Neural crest cell (in vitro differentiated cells): ENCODE measurements around the gene SPDYC. TPM values are rescaled to one million over a fixed set of nuclear protein-coding genes. Genes with fewer than 3 reads are reported as not detected.

Source experiments
- DNase-seq: peaks from one replicate; pipeline ENCODE4 v3.0.0; 2021; ENCODE audit warnings: low read depth, mixed read lengths, low spot score
- H3K27ac Mint-ChIP-seq: one replicate; pipeline ENCODE4 v1.8.0; 2021; ENCODE audit warnings: mild to moderate bottlenecking, mixed read lengths; ENCODE audit not compliant: unreplicated experiment
- H3K27me3 Mint-ChIP-seq: 2 replicates; pipeline ENCODE4 v1.8.0; 2021; ENCODE audit warnings: low read depth, mild to moderate bottlenecking, mixed read lengths
- H3K36me3 Mint-ChIP-seq: 2 replicates; pipeline ENCODE4 v1.8.0; 2021; ENCODE audit warnings: low read depth, mild to moderate bottlenecking, mixed read lengths
- H3K4me1 Mint-ChIP-seq: 2 replicates; pipeline ENCODE4 v1.8.0; 2021; ENCODE audit warnings: mixed read lengths
- H3K4me3 Mint-ChIP-seq: one replicate; pipeline ENCODE4 v1.8.0; 2021; ENCODE audit warnings: mild to moderate bottlenecking, mixed read lengths
- H3K9me3 Mint-ChIP-seq: 2 replicates; pipeline ENCODE4 v1.8.0; 2021; ENCODE audit warnings: mixed read lengths
- total RNA-seq: library from RNA; stranded (reverse); gene quantifications from 2 replicates; pipeline ENCODE4 v1.2.1, GENCODE V29; 2021
- TF ChIP-seq, protein P1 (sequence below): fragments of 200-600 bp; sonication (generic); conservative IDR thresholded peaks from 2 replicates; pipeline ENCODE4 v1.5.0; 2021; ENCODE audit warnings: antibody characterized with exemption, mild to moderate bottlenecking

SPDYC gene
- total RNA-seq, 1 donor from 2014 or later = not detected

DNA sequence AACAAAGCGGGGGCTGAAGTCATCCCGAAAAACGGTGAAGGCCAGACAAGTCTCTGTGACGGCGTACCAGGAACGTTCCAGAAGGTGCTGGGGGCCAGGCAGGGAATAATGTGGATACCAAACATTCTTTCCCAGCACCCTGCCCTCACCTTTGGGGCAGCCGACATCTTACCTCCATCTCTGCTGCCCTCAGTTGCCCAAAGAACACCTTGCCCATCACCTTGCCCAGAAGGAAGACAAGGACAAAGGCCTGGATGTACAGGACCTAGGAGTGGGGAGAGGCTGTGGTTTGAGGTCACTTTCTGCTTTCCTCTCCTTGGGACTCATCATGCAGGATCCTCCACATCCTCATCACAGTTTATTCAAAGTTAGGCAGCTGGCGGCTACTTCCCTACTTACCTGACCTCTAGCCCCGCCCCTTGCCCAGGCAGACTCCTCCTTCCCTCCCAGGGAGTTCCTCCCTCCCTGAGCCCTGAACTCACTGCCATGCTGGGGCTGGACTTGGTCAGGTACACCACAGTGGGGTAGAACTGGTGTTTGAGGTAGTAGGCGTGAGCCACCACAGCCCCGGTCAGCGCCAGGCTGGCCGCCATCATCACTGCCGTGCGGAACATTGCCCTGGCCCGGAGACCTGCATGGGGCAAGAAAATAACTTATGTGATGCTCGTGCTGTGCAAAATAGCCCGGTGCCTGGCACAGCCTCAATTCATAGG, 36.9 kb upstream of the SPDYC start:
- TF ChIP-seq, protein P1, sequence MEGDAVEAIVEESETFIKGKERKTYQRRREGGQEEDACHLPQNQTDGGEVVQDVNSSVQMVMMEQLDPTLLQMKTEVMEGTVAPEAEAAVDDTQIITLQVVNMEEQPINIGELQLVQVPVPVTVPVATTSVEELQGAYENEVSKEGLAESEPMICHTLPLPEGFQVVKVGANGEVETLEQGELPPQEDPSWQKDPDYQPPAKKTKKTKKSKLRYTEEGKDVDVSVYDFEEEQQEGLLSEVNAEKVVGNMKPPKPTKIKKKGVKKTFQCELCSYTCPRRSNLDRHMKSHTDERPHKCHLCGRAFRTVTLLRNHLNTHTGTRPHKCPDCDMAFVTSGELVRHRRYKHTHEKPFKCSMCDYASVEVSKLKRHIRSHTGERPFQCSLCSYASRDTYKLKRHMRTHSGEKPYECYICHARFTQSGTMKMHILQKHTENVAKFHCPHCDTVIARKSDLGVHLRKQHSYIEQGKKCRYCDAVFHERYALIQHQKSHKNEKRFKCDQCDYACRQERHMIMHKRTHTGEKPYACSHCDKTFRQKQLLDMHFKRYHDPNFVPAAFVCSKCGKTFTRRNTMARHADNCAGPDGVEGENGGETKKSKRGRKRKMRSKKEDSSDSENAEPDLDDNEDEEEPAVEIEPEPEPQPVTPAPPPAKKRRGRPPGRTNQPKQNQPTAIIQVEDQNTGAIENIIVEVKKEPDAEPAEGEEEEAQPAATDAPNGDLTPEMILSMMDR = no peak
- no peaks in the 10 kb centered on the region for H3K9me3 Mint-ChIP-seq
- peak overlapping the region; percentile 99 for H3K27ac Mint-ChIP-seq
- peak overlapping the region; percentile 100 for H3K4me3 Mint-ChIP-seq
- no peak for DNase-seq
- H3K27me3 Mint-ChIP-seq = peaks cover 13% of the 10 kb centered on the region
- peaks cover 29% of the 10 kb centered on the region for H3K4me1 Mint-ChIP-seq
- H3K36me3 Mint-ChIP-seq = no peaks in the 10 kb centered on the region

DNA sequence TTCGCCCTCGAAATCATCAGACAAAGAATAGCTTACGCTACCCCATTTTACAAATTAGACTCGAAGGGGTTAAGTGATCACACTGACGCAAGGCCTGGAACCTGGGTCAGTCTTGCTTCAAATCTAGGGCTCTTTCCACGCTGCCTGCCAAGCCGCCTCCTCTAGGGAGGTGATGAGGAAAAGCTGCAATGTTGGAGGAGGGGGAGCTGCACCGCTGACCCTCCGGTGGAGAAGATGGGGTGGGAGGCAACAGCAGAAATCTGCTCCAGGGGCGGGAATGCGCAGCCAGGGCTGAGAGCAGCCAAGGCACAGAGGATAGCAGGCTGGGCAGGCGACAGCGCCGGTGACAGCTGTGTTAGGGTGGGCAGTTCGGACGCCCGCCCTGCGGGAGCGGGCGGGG, 36.3 kb upstream of the SPDYC start:
- Mint-ChIP-seq H3K4me3 (peak overlapping the region; percentile 100), H3K36me3 (no peaks in the 10 kb centered on the region), H3K27me3 (peaks cover 15% of the 10 kb centered on the region), H3K4me1 (peaks cover 29% of the 10 kb centered on the region), H3K27ac (peak overlapping the region; percentile 99), H3K9me3 (no peaks in the 10 kb centered on the region)
- TF ChIP-seq, protein P1 = no peak
- DNase-seq = no peak

DNA sequence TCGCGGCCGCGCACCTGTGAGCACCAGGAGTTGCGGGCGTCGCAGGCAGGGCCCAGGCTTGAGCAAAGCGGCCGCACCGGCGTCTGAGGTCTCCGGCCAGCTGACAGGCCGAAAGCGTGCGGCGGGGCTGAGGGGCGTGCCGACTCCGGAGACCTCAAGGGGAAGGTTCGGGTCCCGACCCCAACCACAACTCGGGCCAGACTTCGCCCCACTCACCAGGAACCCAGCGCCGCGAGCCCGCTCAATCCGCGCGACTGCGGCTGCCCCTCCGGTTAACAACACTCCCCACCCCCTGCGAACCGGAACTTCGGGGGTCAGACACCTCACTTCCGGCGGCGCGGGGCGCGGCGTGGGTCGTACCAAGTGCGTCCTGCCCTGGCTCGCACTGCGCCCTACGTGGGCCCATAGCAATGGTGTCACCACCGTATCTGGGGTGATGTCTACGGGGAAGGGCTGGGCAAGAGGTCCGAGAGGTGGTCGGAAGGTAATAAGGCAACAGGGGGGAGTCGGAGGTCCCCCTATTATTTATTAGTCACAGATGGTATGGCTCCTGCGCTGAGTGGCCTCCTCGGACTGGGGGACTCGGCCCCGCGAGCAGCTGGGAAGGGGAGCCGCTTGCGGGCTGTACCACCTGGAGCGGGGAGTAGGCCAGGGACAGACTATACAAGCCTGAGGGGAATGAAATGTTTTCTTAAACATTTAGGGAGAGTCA, 35.6 kb upstream of the SPDYC start, which contains the start of gene SYVN1:
Gene SYVN1 (minus strand): TSS at position 280 of the 712 bp plus-strand sequence. CDS start 918 bp downstream, outside the sequence.
- TF ChIP-seq, protein P1 = no peak
- Mint-ChIP-seq H3K9me3 (no peaks in the 10 kb centered on the region), H3K27ac (peak within 1 kb of the TSS; percentile 100), H3K27me3 (peaks cover 19% of the 10 kb centered on the region), H3K4me3 (peak within 1 kb of the TSS; percentile 100), H3K4me1 (peaks cover 29% of the 10 kb centered on the region), H3K36me3 (no peaks in the 10 kb centered on the region)
- DNase-seq = peak; percentile 81

DNA sequence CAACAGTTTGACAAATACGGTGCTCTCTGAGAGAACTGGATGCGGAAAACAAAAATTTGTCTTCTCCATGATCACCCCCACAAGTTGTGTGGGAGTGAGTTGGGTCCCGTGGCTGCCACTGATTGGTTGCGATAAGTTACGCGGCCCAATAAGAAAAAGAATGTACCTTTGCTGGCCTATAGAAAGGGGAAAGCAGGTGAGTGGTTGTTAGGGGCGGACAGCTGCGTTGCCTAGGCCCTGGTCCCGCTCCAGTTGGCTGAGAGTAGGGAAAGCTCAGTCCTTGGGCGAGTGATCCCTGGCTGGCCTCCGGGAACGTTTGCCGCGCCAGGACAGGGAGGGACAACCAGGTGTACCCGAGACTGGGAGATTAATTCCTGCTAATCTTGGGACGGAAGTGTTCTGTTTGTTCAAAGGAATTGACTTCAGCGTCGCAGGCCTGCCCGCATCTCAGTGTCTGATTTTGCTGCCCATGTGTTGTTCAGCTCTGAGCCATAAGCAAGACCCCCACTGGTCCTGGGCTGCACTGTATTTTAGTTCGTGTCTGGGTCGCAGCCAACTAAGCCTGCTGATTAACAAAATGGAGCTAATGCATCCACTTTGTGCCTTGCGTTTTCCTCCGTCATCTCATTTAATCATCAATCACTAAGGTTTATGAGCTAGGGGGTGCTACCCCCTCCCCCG, 34.9 kb upstream of the SPDYC start:
- Mint-ChIP-seq H3K4me1 (peaks cover 29% of the 10 kb centered on the region), H3K4me3 (peak overlapping the region; percentile 100), H3K9me3 (no peaks in the 10 kb centered on the region), H3K27me3 (peaks cover 23% of the 10 kb centered on the region), H3K36me3 (no peaks in the 10 kb centered on the region), H3K27ac (peak overlapping the region; percentile 100)
- TF ChIP-seq, protein P1 = no peak
- peak; percentile 59 for DNase-seq

DNA sequence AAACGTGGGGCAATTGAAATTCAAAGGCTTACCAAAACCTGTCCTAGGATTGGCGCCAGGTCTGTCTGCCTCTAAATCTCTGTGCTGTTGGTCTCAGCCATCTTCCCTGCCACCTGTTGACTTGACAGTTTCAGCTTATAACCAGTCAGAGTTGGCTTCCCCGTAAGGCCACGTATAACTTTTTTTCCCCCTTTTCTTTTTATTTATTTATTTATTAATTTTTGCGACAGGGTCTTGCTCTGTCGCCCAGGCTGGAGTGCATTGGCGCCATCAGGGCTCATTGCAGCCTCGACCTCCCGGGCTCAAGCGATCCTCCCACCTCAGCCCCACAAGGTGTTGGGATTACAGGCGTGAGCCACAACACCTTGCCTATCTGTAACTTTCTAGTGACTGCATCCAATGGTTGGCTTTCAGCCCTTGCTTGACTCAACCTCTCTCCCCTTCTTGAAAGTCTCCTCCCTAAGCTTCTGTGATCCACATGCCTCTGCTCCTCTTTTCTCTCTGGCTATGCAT, 34.3 kb upstream of the SPDYC start:
- H3K4me1 Mint-ChIP-seq = peaks cover 29% of the 10 kb centered on the region
- H3K4me3 Mint-ChIP-seq = peak overlapping the region; percentile 100
- DNase-seq = no peak
- no peaks in the 10 kb centered on the region for H3K9me3 Mint-ChIP-seq
- H3K36me3 Mint-ChIP-seq = no peaks in the 10 kb centered on the region
- H3K27ac Mint-ChIP-seq = no peak overlapping the region
- H3K27me3 Mint-ChIP-seq = peaks cover 29% of the 10 kb centered on the region
- TF ChIP-seq, protein P1 = no peak
